T-helper 2 cell treated with Interferon-gamma antibody and Interleukin-4, amounts not matched to agents 5 μg/mL and 100 μg/mL, for 36 hours (primary cell): ENCODE measurements around the gene RTN4RL1.
A peak's percentile ranks its signal among the peaks of the same experiment; 100 is the strongest.
"Not testable (repeated sequence)": the region's sequence is repeated elsewhere in the genome, so short reads cannot be mapped to it uniquely, and the experiment has no call there.

Source experiments
- DNase-seq: peaks from one replicate; pipeline ENCODE4 v3.0.0; 2021; ENCODE audit warnings: low spot score
- H3K27ac Mint-ChIP-seq: one replicate; pipeline ENCODE4 v1.8.0; 2021; ENCODE audit warnings: mild to moderate bottlenecking, mixed read lengths
- H3K27me3 Mint-ChIP-seq: one replicate; pipeline ENCODE4 v1.8.0; 2021; ENCODE audit warnings: low read depth, mixed read lengths
- H3K36me3 Mint-ChIP-seq: one replicate; pipeline ENCODE4 v1.8.0; 2021; ENCODE audit warnings: low read depth, mixed read lengths
- H3K4me1 Mint-ChIP-seq: one replicate; pipeline ENCODE4 v1.8.0; 2021; ENCODE audit warnings: low read depth, mixed read lengths
- H3K4me3 Mint-ChIP-seq: one replicate; pipeline ENCODE4 v1.8.0; 2022; ENCODE audit warnings: mild to moderate bottlenecking, moderate library complexity, mixed read lengths
- H3K9me3 Mint-ChIP-seq: one replicate; pipeline ENCODE4 v1.8.0; 2021; ENCODE audit warnings: mixed read lengths

Gene RTN4RL1

DNA sequence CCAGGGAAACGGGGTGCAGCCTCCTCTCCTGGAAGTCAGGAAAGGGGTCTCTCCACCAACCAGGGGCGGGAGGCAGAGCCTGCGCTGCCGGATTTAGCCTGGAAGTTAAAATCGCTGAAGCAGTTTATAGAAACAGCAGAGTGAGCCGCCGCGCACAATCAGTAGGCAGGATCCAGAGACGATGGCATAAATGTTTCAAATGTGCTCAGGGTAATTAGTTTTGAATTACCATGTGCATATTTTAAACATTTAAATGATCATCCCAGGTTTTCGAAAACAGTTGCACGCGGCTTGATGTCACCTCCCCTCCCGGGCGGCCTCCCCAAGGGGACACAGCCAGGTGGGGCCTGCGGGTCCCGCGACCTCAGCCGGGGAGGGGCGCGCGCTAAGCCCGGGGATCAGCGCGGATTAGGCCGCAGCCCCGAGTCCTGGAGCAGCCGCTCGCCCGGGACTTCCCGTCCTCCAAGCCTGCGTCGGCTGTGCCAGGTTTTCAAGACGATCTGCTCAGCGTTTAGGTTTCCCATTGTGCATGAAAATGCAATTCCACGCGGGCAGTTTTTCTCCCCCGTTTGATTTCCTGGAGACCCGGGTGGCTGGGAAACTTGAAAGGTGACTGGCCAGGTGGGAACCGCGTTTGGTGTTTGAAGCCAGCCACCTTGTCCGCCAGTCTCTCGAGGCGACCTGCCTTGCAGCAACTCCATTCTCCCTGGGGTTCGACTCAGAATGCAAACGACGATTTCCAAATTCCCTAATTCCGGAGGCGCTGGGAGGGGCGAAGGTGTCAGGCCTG lies 117.0 kb downstream of the RTN4RL1 start:
- peaks cover 67% of the 10 kb centered on the region for H3K27me3 Mint-ChIP-seq
- no peaks in the 10 kb centered on the region for H3K9me3 Mint-ChIP-seq
- H3K4me3 Mint-ChIP-seq = peak overlapping the region; percentile 49
- no peaks in the 10 kb centered on the region for H3K36me3 Mint-ChIP-seq
- no peak for DNase-seq
- H3K27ac Mint-ChIP-seq = no peak overlapping the region
- H3K4me1 Mint-ChIP-seq = peaks cover 15% of the 10 kb centered on the region

- H3K4me3 Mint-ChIP-seq = no peak overlapping the region
- no peak for DNase-seq
- peaks cover 67% of the 10 kb centered on the region for H3K27me3 Mint-ChIP-seq
- H3K27ac Mint-ChIP-seq = no peak overlapping the region
- no peaks in the 10 kb centered on the region for H3K36me3 Mint-ChIP-seq
- no peaks in the 10 kb centered on the region for H3K9me3 Mint-ChIP-seq
- peaks cover 15% of the 10 kb centered on the region for H3K4me1 Mint-ChIP-seq
These were observed 117.9 kb downstream of the RTN4RL1 start for GRCh38 chr17:1907216-1907631.

- H3K27ac Mint-ChIP-seq = no peak overlapping the region
- no peaks in the 10 kb centered on the region for H3K9me3 Mint-ChIP-seq
- peaks cover 15% of the 10 kb centered on the region for H3K4me1 Mint-ChIP-seq
- H3K4me3 Mint-ChIP-seq = no peak overlapping the region
- no peak for DNase-seq
- no peaks in the 10 kb centered on the region for H3K36me3 Mint-ChIP-seq
- peaks cover 63% of the 10 kb centered on the region for H3K27me3 Mint-ChIP-seq
These were observed 118.5 kb downstream of the RTN4RL1 start for GRCh38 chr17:1906662-1907101.

DNA sequence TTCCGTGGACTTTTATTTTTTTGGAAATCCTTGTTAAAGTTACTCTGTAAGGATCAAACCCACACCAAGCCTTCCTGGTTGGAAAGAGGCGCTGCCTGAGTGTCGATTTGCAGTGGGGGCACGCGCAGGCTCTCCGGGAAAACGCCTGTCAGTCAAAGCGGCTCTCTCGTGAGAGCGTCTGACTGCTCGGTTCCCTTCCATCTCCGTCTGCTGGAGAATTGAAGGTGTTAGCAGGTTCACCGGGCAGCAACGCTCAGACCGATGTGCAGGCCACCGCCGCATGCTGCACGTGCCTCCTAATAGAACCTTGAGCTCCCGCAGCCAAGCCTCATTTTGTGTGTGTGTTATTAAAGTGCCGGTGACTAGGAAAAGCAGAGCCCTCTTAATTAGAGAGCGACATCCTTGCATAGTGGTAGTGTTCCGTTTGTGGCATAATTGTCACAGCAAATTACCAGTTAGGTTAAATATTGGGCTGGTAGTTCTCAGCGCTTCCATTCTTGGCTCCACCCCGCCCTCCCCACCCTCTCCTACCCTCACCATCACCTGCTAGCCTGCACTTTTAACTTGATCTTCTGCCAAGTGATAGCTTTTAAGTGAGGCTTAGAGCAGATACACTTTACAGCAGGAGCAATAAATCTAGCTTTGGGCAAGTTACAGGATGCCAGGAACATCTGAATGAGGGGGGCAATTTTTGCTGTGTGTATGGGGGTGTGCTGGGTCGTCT lies 119.8 kb downstream of the RTN4RL1 start:
- no peaks in the 10 kb centered on the region for H3K36me3 Mint-ChIP-seq
- no peaks in the 10 kb centered on the region for H3K9me3 Mint-ChIP-seq
- no peak for DNase-seq
- H3K4me1 Mint-ChIP-seq = peaks cover 15% of the 10 kb centered on the region
- no peak overlapping the region for H3K4me3 Mint-ChIP-seq
- no peak overlapping the region for H3K27ac Mint-ChIP-seq
- peaks cover 59% of the 10 kb centered on the region for H3K27me3 Mint-ChIP-seq

GRCh38 chr17:1904273-1905182 lies 120.6 kb downstream of the RTN4RL1 start:
- peaks cover 2% of the 10 kb centered on the region for H3K36me3 Mint-ChIP-seq
- H3K4me3 Mint-ChIP-seq = no peak overlapping the region
- H3K4me1 Mint-ChIP-seq = peaks cover 15% of the 10 kb centered on the region
- H3K9me3 Mint-ChIP-seq = no peaks in the 10 kb centered on the region
- no peak overlapping the region for H3K27ac Mint-ChIP-seq
- no peak for DNase-seq
- H3K27me3 Mint-ChIP-seq = peaks cover 51% of the 10 kb centered on the region

GRCh38 chr17:1899403-1900000 lies 125.6 kb downstream of the RTN4RL1 start:
- no peak for DNase-seq
- Mint-ChIP-seq H3K27ac (no peak overlapping the region), H3K27me3 (peaks cover 6% of the 10 kb centered on the region), H3K36me3 (peaks cover 33% of the 10 kb centered on the region), H3K4me1 (peaks cover 3% of the 10 kb centered on the region), H3K9me3 (no peaks in the 10 kb centered on the region), H3K4me3 (no peak overlapping the region)

DNA sequence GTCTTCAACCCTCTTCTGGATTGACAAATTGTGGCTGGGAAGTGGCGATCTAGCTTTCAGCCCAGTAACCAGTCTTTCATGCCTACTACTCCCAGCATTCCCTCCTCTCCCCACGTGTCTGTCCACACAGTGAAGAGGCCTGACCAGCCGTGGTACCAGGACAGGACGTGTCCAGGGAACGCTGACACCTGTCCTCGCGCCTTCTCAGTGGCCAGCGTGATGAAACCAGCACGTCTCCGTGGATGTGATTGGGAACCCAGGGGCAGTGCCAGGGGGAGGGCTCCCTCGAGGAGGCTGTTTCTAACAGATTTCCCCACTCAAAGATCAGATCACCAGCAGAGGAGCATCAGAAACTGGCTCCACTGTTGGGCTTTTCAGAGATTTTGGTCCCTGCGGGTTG lies 126.3 kb downstream of the RTN4RL1 start:
- Mint-ChIP-seq H3K27me3 (no peaks in the 10 kb centered on the region), H3K4me3 (no peak overlapping the region), H3K36me3 (peaks cover 39% of the 10 kb centered on the region), H3K9me3 (no peaks in the 10 kb centered on the region), H3K27ac (no peak overlapping the region), H3K4me1 (peaks cover 3% of the 10 kb centered on the region)
- no peak for DNase-seq

- no peaks in the 10 kb centered on the region for H3K27me3 Mint-ChIP-seq
These were observed 126.8 kb downstream of the RTN4RL1 start for GRCh38 chr17:1898332-1898731.

GRCh38 chr17:1897105-1897656 lies 128.0 kb downstream of the RTN4RL1 start:
- no peaks in the 10 kb centered on the region for H3K27me3 Mint-ChIP-seq
- H3K27ac Mint-ChIP-seq = no peak overlapping the region
- no peak for DNase-seq
- H3K9me3 Mint-ChIP-seq = no peaks in the 10 kb centered on the region
- peaks cover 53% of the 10 kb centered on the region for H3K36me3 Mint-ChIP-seq
- no peak overlapping the region for H3K4me3 Mint-ChIP-seq
- H3K4me1 Mint-ChIP-seq = peaks cover 3% of the 10 kb centered on the region

More at GRCh38 chr17:1898332-1898731, 126.8 kb downstream of the RTN4RL1 start:
- no peak for DNase-seq
- Mint-ChIP-seq H3K36me3 (peaks cover 42% of the 10 kb centered on the region), H3K4me1 (peaks cover 3% of the 10 kb centered on the region), H3K9me3 (no peaks in the 10 kb centered on the region), H3K4me3 (no peak overlapping the region), H3K27ac (no peak overlapping the region)

DNA sequence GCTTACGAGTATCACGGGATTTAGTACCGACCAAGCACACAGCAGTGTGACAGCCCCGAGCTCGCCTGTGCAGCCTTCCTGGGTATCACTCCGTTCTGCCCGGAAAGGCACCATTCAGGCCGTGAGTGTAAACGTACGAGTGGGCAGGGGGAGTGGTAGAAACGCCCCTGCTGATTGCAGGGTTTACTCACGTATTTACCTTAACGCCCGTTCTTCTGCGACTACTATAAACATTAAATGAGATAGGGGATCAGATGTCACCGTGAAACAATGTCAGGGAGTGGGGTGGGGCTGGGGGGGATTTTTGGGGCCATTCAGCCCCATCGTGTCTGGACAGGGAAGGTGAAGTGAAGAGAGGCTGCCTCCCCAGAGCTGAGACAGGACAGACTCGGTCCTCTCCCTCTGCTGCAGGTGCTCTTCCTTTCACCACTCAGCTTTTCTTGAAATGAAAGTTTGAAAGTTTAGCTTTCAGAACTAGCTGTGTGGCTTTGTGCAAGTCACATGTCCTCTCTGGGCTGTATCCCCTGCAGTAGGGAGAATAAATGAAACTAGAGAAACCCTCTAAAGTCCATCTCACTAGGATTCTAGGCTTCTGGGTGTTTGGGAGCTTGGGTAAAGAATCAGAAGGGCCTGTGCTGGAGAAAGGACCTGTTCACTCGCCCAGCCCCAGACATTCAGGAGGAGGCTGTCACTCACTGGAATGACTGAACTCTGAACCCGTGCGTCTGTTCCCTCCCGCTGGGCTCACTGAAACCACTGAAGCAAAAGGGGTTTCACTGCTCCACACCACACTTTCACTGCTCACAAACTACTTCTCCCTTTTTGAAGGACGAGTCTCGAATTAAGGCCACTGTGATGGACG lies 128.7 kb downstream of the RTN4RL1 start:
- Mint-ChIP-seq H3K36me3 (peaks cover 57% of the 10 kb centered on the region), H3K27ac (no peak overlapping the region), H3K4me1 (peaks cover 3% of the 10 kb centered on the region), H3K9me3 (no peaks in the 10 kb centered on the region), H3K27me3 (no peaks in the 10 kb centered on the region), H3K4me3 (no peak overlapping the region)
- no peak for DNase-seq

DNA sequence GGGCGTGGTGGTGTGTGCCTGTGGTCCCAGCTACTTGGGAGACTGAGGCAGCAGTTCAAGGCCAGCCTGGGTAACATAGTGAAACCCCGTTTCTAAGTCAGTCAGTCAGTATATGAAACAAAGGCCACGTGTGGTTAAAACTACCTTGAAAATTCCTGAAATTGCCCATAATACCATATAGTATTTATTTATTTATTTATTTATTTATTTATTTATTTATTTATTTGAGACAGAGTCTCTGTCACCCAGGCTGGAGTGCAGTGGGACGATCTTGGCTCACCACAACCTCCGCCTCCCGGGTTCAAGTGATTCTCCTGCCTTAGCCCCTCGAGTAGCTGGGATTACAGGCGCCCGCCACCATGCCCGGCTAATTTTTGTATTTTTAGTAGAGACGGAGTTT lies 129.7 kb downstream of the RTN4RL1 start:
- peaks cover 62% of the 10 kb centered on the region for H3K36me3 Mint-ChIP-seq
- not testable (repeated sequence) for H3K4me1 Mint-ChIP-seq, H3K27me3 Mint-ChIP-seq, H3K4me3 Mint-ChIP-seq, DNase-seq, H3K27ac Mint-ChIP-seq, H3K9me3 Mint-ChIP-seq

- no peaks in the 10 kb centered on the region for H3K27me3 Mint-ChIP-seq
- H3K4me1 Mint-ChIP-seq = peaks cover 7% of the 10 kb centered on the region
- no peak overlapping the region for H3K4me3 Mint-ChIP-seq
- H3K9me3 Mint-ChIP-seq = no peaks in the 10 kb centered on the region
- peaks cover 65% of the 10 kb centered on the region for H3K36me3 Mint-ChIP-seq
- no peak overlapping the region for H3K27ac Mint-ChIP-seq
- no peak for DNase-seq
These were observed 130.3 kb downstream of the RTN4RL1 start for GRCh38 chr17:1894753-1895339.
